ENCODE measurements around the gene TSHZ2.

The TSHZ2 gene

DNA sequence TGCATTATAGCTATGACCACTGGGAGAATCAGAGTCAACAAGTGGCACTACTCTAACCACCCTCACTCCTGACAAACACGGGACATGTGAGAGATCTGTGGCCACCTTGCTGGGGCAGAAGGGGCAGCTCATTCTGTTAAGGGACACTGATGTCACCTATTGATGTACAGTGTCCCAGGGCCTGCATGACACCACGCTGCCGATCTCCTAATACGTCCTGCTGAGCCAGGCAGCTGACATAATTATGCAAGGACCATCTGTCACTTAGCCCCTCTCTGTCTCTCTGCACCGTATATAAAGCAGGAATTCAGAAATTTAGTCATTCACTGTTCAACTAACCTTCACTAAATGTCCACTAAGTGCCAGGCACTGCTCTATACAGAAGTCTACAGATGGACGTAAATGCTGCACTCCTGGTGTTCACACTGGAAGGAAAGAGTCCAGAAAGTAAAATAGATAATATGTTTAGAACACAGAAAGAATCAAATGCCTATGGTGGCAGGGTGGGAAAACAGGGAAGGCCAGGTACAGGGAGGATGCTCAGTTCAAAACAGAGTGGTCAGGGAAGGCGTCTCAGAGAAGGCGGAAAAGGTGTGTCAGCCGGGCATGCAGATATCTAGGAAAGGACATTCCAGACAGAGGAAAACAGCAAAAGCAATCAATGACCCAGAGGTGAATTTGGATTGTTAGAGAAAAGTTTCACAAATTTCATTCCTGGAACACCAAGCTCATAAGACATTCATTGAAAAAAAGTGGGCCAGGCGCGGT, 447.7 kb downstream of the TSHZ2 start:
- no peak overlapping the region for H3K4me3 ChIP-seq (replicated peaks; ENCODE audit: low read depth, low read length)
- TF ChIP-seq, protein P1, sequence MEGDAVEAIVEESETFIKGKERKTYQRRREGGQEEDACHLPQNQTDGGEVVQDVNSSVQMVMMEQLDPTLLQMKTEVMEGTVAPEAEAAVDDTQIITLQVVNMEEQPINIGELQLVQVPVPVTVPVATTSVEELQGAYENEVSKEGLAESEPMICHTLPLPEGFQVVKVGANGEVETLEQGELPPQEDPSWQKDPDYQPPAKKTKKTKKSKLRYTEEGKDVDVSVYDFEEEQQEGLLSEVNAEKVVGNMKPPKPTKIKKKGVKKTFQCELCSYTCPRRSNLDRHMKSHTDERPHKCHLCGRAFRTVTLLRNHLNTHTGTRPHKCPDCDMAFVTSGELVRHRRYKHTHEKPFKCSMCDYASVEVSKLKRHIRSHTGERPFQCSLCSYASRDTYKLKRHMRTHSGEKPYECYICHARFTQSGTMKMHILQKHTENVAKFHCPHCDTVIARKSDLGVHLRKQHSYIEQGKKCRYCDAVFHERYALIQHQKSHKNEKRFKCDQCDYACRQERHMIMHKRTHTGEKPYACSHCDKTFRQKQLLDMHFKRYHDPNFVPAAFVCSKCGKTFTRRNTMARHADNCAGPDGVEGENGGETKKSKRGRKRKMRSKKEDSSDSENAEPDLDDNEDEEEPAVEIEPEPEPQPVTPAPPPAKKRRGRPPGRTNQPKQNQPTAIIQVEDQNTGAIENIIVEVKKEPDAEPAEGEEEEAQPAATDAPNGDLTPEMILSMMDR (IDR thresholded peaks at IDR 0.05; ENCODE audit: low read depth, low read length, missing control alignments): no peak
- DNase-seq (ENCODE audit: extremely low read depth, low read depth): no peak

DNA sequence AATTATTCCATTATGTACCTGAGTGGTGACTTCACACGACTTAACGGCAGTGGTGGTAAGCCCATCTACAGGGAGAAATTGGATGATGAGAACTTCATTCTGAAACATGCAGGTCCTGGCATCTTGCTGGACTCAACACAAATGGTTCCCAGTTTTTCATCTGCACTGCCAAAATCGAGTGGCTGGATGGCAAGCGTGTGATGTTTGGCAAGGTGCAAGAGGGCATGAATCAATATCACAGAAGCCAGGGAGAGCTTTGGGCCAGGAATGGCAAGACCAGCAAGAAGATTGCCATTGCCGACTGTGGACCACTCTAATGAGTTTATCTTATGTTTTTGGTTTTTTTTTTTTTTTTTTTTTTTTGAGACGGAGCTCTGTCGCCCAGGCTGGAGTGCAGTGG, 449.2 kb downstream of the TSHZ2 start:
- TF ChIP-seq, protein P1 (IDR thresholded peaks at IDR 0.05; ENCODE audit: low read depth, low read length, missing control alignments): no peak
- no peak overlapping the region for H3K4me3 ChIP-seq (replicated peaks; ENCODE audit: low read depth, low read length)
- DNase-seq (ENCODE audit: extremely low read depth, low read depth): no peak

DNA sequence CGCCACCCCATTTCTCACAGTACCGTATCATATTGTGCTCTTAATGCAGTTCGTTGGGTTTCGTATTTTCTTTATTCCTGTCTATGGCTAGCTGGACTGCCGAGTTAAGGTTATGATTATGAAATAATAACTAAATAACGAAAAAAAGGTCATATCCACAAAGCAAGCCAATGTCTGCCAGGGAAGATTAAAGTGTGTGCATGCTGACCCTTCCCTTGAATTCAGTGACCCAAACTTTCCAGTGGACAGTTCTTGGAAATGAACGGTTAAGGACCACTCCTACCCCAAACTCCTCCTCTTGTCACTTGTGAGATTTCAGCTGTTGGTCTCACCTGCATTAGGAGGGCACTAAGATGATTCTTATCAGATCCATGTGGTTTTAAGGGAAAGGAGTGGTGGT, 449.9 kb downstream of the TSHZ2 start:
- TF ChIP-seq, protein P1 (IDR thresholded peaks at IDR 0.05; ENCODE audit: low read depth, low read length, missing control alignments): no peak
- H3K4me3 ChIP-seq (replicated peaks; ENCODE audit: low read depth, low read length): no peak overlapping the region
- no peak for DNase-seq (ENCODE audit: extremely low read depth, low read depth)

DNA sequence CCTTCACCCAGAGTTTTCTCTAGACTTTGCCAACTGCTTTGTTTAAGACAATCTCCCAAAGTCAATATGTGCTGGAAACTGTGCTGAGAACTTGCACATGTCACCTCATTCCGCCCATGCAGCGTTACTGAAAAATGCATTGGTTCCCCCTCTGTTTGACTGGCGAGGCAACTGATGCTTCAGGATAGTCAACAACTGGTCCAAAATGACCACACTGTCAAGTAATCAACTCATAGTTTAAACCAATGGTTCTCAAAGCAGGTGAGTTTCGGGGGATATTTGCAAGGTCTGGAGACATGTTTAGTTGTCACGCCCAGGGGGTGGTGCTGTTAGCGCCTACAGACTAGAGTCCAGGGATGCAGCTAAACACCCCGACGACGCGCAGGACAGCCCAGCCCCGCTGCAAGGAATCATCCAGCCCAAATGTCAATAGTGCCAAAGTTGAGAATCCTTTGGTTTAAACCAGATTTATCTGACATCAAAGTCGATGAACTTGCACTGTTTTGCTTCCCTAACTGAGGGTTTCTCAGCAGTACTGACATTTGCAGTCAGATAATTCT, 451.5 kb downstream of the TSHZ2 start:
- H3K4me3 ChIP-seq (replicated peaks; ENCODE audit: low read depth, low read length): no peak overlapping the region
- no peak for DNase-seq (ENCODE audit: extremely low read depth, low read depth)
- TF ChIP-seq, protein P1 (IDR thresholded peaks at IDR 0.05; ENCODE audit: low read depth, low read length, missing control alignments): no peak

DNA sequence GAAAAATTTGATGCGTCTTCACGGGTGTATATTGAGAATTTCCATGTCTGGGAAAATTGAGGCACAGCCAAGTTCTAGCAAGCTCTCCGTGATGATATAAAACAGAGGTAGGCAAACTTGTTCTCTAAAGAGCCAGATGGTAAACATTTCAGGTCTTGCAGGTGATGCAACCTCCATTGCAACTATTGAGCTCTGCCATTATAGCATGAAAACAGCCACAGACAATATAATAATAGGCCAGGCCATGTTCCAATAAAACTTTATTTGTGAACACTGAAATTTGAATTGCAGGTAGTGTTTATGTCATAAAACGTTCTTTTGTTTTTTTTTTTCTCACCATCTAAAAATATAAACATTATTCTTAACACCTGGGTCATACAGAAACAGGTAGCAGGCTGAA, 453.3 kb downstream of the TSHZ2 start:
- DNase-seq (ENCODE audit: extremely low read depth, low read depth): no peak
- TF ChIP-seq, protein P1 (IDR thresholded peaks at IDR 0.05; ENCODE audit: low read depth, low read length, missing control alignments): no peak
- H3K4me3 ChIP-seq (replicated peaks; ENCODE audit: low read depth, low read length): no peak overlapping the region

DNA sequence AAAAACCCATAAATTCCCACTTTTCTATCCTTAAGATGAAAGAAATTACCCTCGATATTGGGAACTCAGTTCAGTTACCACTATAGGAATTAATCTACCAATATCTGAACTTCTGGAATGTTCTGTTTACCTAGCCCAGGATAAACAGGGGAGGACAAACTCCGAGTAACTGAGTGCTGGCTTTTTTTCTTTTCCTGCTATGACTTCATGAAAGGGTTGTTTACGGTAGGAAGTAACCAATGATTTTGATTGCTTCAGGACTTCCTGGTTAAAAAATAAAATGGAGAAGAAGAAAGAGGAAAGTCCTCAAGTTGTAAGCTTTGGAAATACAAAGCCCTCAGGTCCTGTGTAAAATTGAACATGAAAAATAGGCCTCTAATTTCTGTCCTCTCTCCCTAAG, 453.8 kb downstream of the TSHZ2 start:
- no peak for DNase-seq (ENCODE audit: extremely low read depth, low read depth)
- TF ChIP-seq, protein P1 (IDR thresholded peaks at IDR 0.05; ENCODE audit: low read depth, low read length, missing control alignments): no peak

More for the DNA sequence above, 453.8 kb downstream of the TSHZ2 start:
- H3K4me3 ChIP-seq (replicated peaks; ENCODE audit: low read depth, low read length): no peak overlapping the region
